Nephron (organoid): ENCODE measurements around the gene FECH.

Source experiments
- H3K27ac Mint-ChIP-seq, 3 experiments: 2 replicates each; pipeline ENCODE4 v1.8.0; 2020; ENCODE audit warnings: mixed read lengths in 3 of 3, mild to moderate bottlenecking in 2 of 3, moderate library complexity in 1 of 3
- H3K27me3 Mint-ChIP-seq: 2 replicates; pipeline ENCODE4 v1.8.0; 2021; ENCODE audit warnings: low read depth, mild to moderate bottlenecking, moderate library complexity, mixed read lengths
- H3K36me3 Mint-ChIP-seq: 2 replicates; pipeline ENCODE4 v1.8.0; 2020; ENCODE audit warnings: low read depth, mixed read lengths
- H3K4me1 Mint-ChIP-seq: 2 replicates; pipeline ENCODE4 v1.8.0; 2020; ENCODE audit warnings: mixed read lengths
- H3K4me3 Mint-ChIP-seq, 3 experiments: 2 replicates each; pipeline ENCODE4 v1.8.0; 2020; ENCODE audit warnings: mild to moderate bottlenecking in 3 of 3, mixed read lengths in 3 of 3, moderate library complexity in 2 of 3
- H3K9me3 Mint-ChIP-seq: 2 replicates; pipeline ENCODE4 v1.8.0; 2020; ENCODE audit warnings: mixed read lengths
- TF ChIP-seq, protein P1 (sequence below), 3 experiments: fragments of 200-600 bp; sonication (generic); IDR thresholded peaks; one replicate each; pipeline ENCODE4 v1.5.0; 2021; ENCODE audit warnings: antibody characterized with exemption in 3 of 3; ENCODE audit not compliant: unreplicated experiment in 3 of 3

The FECH gene

DNA sequence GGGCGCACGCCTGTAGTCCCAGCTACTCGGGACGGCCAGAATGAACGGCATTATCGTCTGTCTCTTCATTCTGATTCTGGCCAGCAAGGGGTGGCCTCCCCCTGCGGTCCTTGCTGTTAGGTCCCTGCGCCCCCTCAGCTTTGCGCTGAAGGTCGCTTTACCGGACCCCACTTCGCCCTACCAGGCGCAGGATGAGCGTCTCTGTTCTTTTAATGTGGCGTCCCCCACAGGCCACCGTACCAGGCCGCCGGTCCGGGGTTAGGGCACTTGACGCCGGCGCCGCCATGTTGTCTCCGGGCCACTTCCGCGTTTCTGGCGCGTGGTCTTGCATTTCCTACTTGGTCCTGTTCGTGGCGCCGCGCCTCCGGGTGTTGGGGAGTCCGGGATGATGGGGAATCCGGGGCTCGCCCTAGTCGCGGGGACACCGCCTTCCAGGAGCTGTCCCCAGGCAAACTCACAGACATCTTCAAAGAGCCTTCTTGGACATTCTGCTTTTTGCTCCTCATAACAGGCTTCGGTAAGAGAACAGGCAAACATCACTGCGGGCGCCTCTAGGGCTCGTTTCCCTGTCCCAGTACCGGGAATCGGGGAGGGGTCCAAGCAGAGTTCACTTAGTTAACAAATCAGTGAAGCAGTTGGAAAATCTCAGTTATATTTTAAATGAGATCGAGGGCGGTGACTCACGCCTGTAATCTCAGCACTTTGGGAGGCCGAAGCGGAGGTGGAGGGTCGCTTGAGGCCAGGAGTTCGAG, 43.7 kb upstream of the FECH start:
- Mint-ChIP-seq H3K27me3 (no peaks in the 10 kb centered on the region), H3K27ac (peak overlapping the region; percentile 85 to 99 (median 95)), H3K4me3 (peak overlapping the region; percentile 92 to 96 (median 96)), H3K36me3 (peaks cover 8% of the 10 kb centered on the region), H3K4me1 (peaks cover 19% of the 10 kb centered on the region), H3K9me3 (no peaks in the 10 kb centered on the region)
- TF ChIP-seq, protein P1, sequence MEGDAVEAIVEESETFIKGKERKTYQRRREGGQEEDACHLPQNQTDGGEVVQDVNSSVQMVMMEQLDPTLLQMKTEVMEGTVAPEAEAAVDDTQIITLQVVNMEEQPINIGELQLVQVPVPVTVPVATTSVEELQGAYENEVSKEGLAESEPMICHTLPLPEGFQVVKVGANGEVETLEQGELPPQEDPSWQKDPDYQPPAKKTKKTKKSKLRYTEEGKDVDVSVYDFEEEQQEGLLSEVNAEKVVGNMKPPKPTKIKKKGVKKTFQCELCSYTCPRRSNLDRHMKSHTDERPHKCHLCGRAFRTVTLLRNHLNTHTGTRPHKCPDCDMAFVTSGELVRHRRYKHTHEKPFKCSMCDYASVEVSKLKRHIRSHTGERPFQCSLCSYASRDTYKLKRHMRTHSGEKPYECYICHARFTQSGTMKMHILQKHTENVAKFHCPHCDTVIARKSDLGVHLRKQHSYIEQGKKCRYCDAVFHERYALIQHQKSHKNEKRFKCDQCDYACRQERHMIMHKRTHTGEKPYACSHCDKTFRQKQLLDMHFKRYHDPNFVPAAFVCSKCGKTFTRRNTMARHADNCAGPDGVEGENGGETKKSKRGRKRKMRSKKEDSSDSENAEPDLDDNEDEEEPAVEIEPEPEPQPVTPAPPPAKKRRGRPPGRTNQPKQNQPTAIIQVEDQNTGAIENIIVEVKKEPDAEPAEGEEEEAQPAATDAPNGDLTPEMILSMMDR (IDR thresholded peaks at IDR 0.05; ENCODE audit: unreplicated experiment in 3 of 3): peak; percentile 75 to 82 (median 79)

DNA sequence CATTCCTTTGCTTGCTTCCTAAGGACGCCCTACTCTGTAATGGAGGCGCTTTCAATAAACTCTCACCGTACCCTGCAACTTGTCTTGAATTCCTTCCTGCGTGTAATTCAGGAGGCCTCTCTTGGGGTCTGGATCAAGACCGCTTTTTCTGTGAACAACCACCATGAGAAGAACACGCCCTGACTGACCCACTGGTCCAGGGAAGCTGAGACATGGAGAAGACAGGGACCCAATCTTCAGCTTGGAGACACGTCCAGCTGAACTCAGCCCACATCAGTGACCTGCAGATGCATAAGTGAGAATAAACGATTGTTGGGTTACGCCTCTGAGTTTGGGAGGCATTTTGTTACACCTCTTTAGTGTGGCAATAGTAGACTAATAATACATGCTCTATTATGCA, 42.9 kb upstream of the FECH start:
- Mint-ChIP-seq H3K4me3 (peak overlapping the region; percentile 92 to 96 (median 96)), H3K27ac (peak overlapping the region in 1 of 3 experiments; percentile 99), H3K36me3 (peaks cover 7% of the 10 kb centered on the region), H3K9me3 (no peaks in the 10 kb centered on the region), H3K27me3 (no peaks in the 10 kb centered on the region), H3K4me1 (peaks cover 18% of the 10 kb centered on the region)
- TF ChIP-seq, protein P1 (IDR thresholded peaks at IDR 0.05; ENCODE audit: unreplicated experiment in 3 of 3): no peak

DNA sequence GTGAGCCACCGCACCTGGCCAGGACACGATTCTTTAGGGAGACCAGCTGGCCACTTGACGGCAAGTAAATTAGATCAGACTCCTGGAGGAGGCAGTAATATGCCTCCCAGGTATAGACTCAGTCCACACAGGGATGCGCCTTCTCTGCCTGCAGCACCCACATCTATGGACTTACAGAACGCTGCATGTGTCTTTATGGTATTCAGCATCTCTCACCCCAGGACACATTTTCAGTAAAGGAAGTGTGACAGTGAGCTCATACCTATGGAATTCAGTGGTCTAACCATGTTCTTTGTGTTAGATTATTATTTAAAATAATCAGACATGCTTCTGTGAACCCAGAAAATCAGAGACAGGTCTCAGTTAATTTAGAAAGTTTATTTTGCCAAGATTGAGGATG, 41.0 kb upstream of the FECH start:
- TF ChIP-seq, protein P1 (IDR thresholded peaks at IDR 0.05; ENCODE audit: unreplicated experiment in 3 of 3): no peak
- H3K4me3 Mint-ChIP-seq: peak overlapping the region in 1 of 3 experiments; percentile 55
- H3K36me3 Mint-ChIP-seq: peaks cover 4% of the 10 kb centered on the region
- no peaks in the 10 kb centered on the region for H3K9me3 Mint-ChIP-seq
- H3K27me3 Mint-ChIP-seq: no peaks in the 10 kb centered on the region
- H3K27ac Mint-ChIP-seq: peak overlapping the region in 1 of 3 experiments; percentile 4
- peaks cover 18% of the 10 kb centered on the region for H3K4me1 Mint-ChIP-seq

DNA sequence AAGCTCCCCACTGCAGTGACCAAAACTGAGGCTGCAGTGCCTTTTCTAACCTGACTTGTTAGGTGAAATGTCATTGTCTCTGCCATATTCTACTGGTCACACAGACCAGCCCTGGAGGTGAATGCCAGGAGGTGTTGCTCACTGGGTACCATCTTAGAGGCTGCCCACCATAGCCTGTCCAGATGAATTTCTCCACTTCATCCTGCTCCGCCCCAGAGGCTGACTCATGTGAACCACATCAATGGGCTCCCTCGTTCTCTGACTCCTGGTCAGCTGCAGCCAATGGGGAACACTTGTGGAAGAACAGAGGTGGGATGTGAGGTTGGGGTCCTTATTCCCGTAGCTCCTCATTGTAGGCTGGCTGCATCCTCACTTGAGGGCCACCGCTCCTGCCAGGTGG, 38.5 kb upstream of the FECH start:
- H3K4me1 Mint-ChIP-seq: peaks cover 12% of the 10 kb centered on the region
- H3K27me3 Mint-ChIP-seq: no peaks in the 10 kb centered on the region
- H3K27ac Mint-ChIP-seq: no peak overlapping the region
- H3K4me3 Mint-ChIP-seq: peak overlapping the region in 2 of 3 experiments; percentile 40 to 50
- no peaks in the 10 kb centered on the region for H3K36me3 Mint-ChIP-seq
- TF ChIP-seq, protein P1 (IDR thresholded peaks at IDR 0.05; ENCODE audit: unreplicated experiment in 3 of 3): no peak
- no peaks in the 10 kb centered on the region for H3K9me3 Mint-ChIP-seq

DNA sequence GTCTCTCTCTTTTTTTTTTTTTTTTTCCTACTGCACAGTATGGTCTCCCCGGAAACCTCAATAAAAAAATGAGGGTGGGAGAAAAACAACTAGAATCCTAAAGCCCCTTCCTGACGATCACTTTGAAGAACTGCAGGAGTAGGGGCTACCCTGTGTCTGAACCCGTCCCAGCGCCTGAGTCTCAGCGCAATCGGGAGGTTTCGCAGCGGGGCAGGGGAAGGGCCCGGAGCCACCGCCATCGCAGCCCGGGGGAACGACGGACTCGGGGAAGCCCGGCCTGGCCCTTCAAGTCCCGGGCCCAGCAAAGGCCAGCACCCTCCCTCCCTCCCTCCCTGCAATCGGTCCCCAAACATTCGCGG, 34.7 kb upstream of the FECH start:
- H3K9me3 Mint-ChIP-seq: no peaks in the 10 kb centered on the region
- peak overlapping the region; percentile 84 to 98 (median 97) for H3K27ac Mint-ChIP-seq
- H3K4me3 Mint-ChIP-seq: peak overlapping the region; percentile 95 to 99 (median 97)
- TF ChIP-seq, protein P1 (IDR thresholded peaks at IDR 0.05; ENCODE audit: unreplicated experiment in 3 of 3): no peak
- peaks cover 10% of the 10 kb centered on the region for H3K4me1 Mint-ChIP-seq
- no peaks in the 10 kb centered on the region for H3K27me3 Mint-ChIP-seq
- peaks cover 14% of the 10 kb centered on the region for H3K36me3 Mint-ChIP-seq

DNA sequence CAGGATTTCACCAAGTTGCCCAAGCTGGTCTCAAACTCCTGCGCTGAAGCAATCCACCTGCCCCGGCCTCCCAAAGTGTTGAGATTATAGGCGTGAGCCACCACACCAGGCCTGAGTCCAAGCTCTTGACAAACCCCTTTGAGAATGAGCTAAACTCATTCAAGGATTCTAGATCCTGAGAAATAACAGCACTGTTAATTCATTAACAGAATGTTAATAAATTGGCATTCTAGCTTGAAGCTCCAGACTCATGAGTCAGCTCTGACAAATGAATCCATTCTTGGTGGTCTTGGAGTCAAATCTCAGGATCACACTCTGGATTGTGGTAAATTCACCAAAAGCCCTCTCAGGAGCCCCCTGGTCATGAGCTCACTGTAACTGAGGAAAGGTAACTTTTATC, 33.4 kb upstream of the FECH start:
- peak overlapping the region; percentile 95 to 99 (median 97) for H3K4me3 Mint-ChIP-seq
- TF ChIP-seq, protein P1 (IDR thresholded peaks at IDR 0.05; ENCODE audit: unreplicated experiment in 3 of 3): no peak
- peaks cover 10% of the 10 kb centered on the region for H3K4me1 Mint-ChIP-seq
- H3K27ac Mint-ChIP-seq: no peak overlapping the region
- H3K9me3 Mint-ChIP-seq: no peaks in the 10 kb centered on the region
- no peaks in the 10 kb centered on the region for H3K27me3 Mint-ChIP-seq
- peaks cover 21% of the 10 kb centered on the region for H3K36me3 Mint-ChIP-seq
